A673 (cell line): ENCODE measurements around the gene RUNX2.

Experiments used
- EZH2 ChIP-seq: fragments of 200-600 bp; sonication (generic); IDR thresholded peaks from 2 replicates; pipeline ENCODE4 v1.6.1; 2017; ENCODE audit warnings: borderline replicate concordance, low read depth, mild to moderate bottlenecking, mixed read lengths, antibody characterized with exemption, low read length; ENCODE audit not compliant: poor library complexity, severe bottlenecking
- TF ChIP-seq, protein P1 (sequence below): fragments of 300-800, 200-600 bp; sonication (generic); conservative IDR thresholded peaks from 2 replicates; pipeline ENCODE4 v1.5.1; 2017; ENCODE audit warnings: low read depth, mild to moderate bottlenecking, antibody characterized with exemption, low read length, moderate library complexity, mixed read lengths

DNA sequence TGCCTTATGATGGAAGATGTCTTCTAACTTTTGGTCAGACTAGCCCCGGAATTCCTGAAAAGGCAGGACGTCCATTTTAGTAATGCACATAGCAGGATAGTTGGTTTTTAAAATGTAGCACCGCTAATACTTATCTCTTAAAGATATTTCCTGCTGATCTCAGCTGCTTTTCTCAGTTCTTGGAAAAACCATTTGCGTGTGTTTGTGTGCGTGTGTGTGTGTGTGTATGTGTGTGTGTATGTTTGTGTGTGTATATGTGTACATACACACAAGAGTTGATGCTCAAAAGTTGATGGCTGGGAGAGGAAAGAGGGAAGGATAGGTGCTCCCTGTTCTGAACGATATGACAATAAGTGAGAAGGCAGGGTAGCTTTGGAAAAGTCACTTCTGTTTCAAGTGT is 111.3 kb downstream of the RUNX2 start:
- TF ChIP-seq, protein P1, sequence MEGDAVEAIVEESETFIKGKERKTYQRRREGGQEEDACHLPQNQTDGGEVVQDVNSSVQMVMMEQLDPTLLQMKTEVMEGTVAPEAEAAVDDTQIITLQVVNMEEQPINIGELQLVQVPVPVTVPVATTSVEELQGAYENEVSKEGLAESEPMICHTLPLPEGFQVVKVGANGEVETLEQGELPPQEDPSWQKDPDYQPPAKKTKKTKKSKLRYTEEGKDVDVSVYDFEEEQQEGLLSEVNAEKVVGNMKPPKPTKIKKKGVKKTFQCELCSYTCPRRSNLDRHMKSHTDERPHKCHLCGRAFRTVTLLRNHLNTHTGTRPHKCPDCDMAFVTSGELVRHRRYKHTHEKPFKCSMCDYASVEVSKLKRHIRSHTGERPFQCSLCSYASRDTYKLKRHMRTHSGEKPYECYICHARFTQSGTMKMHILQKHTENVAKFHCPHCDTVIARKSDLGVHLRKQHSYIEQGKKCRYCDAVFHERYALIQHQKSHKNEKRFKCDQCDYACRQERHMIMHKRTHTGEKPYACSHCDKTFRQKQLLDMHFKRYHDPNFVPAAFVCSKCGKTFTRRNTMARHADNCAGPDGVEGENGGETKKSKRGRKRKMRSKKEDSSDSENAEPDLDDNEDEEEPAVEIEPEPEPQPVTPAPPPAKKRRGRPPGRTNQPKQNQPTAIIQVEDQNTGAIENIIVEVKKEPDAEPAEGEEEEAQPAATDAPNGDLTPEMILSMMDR: no peak
- no peak for TF ChIP-seq EZH2
